HS-5 (cell line): ENCODE measurements around the gene ASH1L.
"Not testable (repeated sequence)": the region's sequence is repeated elsewhere in the genome, so short reads cannot be mapped to it uniquely, and the experiment has no call there.

Experiments
- DNase-seq: peaks from one replicate; pipeline ENCODE4 v3.0.0-alpha.2; 2012; ENCODE audit warnings: low read depth

The ASH1L gene

DNA sequence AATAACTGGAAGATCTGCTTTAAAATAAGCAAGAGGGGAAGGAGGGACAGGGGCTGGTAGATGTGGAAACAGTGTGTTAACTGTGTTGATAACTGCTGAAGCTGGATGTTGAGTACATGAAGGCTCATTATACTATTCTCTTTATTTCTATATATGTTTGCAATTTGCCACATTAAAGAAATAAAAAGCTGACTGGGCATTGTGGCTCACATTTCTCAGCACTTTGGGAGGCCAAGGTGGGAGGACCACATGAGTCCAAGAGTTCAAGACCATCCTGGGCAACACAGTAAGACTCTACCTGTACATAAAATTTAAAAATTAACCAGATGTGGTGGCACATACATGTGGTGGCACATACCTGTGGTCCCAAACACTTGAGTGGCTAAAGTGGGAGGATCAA lies 6.7 kb downstream of the ASH1L start:
- DNase-seq, result no peak

DNA sequence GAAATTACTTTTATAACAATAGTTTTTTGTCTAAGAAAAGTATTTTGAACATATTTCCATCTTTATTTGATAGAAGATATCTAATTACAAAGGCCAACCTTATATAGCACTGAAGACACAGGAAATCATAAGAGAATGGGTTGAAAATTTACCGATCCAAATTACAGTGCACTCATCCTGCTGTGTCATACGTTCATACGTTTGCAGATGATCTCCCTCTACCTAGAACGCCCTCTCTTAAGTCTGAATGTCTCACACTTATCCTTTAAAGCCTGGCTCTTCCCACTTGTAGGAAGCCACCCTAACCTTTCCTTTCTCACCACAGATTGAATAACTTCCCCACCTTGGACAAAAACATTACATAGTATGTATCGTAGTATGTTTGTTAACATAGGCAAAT lies 9.3 kb downstream of the ASH1L start:
- DNase-seq, result no peak

DNA sequence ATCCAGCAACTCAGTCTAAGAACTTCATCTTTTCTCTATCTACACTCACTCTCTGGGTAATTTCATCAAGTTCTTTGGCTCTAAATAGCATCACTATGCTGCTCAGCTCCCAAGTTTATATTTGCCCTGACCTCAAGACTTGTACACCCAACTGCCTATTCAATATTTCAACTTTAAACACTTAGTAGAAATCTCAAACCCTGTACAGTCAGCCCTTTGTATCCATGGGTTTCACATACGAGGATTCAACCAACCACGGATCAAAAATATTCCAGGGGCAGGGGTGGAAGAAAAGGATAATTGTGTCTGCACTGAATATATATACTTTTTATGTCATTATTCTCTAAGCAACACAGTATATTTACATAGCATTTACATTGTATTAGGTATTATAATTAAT lies 13.9 kb downstream of the ASH1L start:
- no peak for DNase-seq

DNA sequence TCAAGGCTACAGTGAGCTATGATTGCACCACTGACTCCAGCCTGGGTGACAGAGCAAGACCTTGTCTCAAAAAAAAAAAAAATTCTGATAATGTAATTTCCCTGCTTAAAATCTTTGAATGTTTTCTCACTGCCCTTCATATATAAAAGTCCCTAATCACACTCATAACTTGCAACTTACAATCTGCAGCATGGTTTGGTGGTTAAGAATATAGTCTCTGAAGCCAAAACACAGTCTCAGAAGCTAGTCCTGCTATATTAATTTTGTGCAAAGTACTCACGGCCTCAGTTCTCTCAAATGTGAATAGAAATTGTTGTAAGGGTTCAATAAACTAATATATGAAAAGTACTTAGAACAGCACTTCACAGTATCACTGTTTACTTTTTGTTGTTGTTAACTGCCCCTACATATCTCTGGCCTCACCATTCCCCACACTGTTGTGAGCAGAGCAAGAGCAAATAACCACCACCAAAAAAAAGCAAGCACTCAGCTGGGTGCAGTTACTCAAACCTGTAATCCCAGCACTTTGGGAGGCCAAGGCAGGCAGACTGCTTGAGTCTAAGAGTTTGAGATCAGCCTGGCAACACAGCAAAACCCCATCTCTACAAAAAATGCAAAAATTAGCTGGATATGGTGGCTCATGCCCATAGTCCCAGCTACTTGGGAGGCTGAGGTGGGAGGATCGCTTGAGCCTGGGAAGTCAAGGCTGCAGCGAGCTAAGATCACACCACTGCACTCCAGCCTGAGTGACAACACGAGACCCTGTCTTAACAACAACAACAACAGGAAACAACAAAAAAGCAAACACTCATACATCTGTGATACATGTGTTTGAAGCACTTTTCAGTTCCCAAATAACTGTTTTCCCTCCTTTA lies 22.4 kb downstream of the ASH1L start:
- DNase-seq, result no peak

DNA sequence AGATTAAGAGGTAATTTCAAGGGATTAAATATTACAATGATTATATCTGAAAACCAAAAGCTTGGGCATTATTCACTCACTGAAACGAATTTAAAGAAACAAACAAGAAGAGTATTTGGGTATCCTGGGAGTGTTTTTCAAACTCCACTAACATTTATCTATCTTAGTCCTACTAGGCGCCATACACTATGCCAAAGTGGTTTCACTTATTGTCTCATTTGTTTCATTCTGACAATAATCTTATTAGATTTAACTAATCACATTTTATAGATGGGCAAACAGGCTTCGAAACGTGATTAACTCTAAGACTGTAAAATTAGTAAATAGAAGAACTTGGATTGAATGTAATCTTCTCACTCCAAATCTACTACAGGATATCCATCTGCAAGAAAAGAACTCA lies 25.4 kb downstream of the ASH1L start:
- DNase-seq, result no peak

DNA sequence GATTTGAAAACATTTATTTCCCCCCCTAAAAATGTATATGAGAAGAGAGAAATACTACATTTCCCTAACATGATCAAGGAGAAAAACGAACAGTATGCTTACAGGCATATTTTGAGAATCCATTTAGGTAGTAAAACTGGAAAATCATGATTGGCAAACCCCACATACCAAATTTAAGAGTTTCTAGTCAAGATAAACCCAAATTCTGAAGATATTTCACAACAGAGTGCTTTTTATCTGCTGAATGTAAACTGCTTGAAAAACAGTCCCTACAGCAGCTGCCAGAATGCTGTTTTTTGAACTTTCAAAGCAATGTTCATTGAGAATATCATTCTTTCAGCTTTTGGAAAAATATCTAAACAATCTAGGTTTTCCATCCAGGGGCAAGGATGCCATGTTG lies 31.0 kb downstream of the ASH1L start:
- DNase-seq, result no peak

DNA sequence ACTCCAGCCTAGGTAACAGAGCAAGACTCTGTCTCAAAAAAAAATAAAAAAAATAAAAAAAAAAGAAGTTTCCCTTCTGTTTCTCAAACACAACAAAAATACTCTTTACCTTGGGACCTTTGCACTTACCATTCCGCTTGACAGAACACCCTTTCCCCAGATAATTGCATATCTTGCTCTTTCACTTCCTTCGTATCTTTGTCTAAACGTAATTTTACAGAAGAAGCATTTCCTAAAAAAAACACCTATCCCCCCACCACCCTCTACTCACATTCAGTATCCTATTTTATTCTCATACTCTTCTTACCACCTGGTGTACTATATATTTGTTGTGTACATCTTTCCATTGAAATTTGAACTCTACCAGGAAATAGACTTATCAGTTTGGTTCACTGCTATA lies 32.7 kb downstream of the ASH1L start:
- no peak for DNase-seq

DNA sequence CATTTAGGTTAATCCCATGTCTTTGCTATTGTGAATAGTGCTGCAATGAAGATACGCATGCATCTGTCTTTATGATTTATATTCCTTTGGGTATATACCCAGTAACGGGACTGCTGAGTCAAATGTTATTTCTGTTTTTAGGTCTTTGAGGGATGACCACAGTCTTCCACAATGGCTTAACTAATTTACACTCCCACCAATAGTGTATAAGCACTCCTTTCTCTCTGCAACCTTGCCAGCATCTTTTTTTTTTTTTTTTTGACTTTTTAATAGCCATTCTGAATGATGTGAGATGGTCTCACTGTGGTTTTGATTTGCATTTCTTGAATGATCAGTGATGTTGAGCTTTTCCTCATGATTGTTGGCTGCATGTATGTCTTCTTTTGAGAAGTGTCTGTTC lies 33.5 kb downstream of the ASH1L start:
- DNase-seq, result no peak

DNA sequence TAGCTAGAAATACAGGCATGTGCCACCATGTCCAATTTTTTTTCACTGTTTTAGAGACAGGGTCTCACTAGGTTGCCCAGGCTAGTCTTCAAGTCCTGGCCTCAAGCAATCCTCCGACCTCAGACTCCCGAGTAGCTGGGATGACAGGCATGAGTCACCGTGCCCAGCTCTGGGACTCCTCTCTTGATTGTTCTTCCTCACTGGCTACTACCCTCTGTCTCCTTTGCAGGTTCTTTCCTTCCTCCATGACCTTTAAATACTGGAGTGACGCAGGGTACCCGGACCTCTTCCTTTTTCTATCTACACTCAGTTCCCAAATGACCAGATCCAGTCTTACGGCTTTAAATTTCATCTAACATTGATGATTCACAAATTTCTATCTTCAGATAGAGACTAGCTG lies 34.9 kb downstream of the ASH1L start:
- no peak for DNase-seq

DNA sequence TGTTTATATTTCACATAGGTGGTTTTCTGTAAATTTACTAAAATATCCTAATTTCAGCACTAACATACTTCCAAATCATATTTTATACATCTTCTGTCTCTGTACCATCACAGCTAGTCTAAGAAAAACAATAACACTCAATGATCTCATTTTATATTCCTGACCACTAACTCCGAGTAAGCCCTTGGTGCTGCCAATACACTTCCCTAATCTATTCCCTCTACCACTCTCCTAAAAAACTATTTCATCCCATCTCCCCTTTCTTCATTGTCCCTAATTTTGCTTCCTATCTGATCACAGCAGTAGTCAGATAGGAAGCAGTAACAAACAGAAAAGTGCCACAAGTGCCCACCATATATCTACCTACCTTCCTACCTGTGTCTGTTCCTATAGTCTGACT lies 36.2 kb downstream of the ASH1L start:
- no peak for DNase-seq

DNA sequence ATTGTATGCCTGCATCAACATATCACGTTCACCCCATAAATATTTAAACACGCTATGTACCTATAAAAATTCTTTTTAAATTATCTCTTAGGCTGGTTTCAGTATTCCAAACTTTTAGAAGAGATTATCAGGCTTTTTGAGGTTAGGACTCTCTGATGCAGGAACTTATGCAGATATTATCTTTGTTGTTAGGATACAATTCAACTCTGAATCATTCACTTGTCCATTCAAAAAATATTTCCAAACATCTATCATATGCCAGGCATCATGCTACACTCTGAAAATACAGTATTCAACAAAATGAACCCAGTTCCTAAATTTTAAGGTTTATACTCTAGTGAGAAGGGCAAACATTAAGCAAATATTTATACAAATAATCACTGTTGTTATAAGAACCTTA lies 40.5 kb downstream of the ASH1L start:
- no peak for DNase-seq

DNA sequence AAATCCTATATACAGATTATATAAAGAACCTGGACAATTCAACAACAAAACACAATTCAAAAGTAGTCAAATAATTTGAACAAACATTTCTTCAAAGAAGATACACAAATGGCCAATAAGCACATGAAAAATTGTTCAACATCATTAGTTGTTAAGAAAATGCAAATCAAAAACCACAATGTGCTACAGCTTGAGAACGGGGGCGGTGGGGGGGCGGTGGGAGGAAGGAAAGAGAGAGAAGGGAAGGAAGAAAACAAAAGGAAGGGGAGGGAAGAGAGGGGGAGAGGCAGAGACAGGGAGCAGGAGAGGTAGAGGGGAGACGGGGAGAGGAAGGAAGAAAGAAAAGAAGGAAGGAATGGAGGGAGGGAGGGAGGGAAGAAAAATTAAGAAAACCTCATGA lies 44.1 kb downstream of the ASH1L start:
- no peak for DNase-seq

DNA sequence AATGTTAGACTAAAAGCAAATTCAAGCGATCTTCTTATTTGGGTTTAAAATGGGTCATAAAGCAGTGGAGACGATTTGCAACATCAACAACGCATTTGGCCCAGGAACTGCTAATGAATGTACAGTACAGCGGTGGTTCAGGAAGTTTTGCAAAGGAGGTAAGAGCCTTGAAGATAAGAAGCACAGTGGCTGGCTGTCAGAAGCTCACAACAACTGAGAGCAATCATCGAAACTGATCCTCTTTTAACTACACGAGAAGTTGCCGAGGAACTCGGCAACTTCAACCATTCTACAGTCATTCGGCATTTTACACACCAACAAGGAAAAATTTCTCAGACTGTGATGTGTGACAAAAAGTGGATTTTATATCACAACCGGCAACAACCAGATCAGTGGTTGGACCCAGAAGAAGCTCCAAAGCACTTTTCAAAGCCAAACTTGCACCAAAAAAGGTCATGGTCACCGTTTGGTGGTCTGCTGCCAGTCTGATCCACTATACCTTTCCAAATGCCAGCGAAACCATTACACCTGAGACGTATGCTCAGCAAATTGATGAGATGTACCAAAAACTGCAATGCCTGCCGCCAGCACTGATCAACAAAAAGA lies 47.9 kb downstream of the ASH1L start:
- no peak for DNase-seq

DNA sequence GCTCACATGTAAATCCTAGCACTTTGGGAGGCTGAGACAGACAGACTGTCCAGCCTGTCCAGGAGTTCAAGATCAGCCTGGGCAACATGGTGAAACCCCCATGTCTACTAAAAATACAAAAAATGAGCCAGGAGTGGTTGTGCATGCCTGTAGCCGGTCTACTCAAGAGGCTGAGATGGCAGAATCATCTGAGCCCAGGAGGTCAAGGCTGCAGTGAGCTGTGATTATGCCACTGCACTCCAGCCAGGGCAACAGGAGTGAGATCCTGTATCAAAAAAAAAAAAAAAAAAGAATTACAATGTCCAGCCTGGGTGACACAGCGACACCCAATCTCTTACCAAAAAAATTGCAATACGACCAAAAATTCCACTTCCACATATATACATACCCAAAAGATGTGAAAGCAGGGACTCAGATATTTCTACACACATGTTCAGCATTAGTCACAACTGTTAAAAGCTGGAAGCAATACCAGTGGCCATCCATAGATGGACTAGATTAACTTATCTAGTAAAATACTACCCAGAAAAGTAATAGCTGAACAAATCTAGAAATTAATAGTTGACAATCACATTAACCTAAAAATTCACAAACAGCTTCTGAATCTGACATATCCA lies 49.2 kb downstream of the ASH1L start:
- peak; percentile 79 for DNase-seq

DNA sequence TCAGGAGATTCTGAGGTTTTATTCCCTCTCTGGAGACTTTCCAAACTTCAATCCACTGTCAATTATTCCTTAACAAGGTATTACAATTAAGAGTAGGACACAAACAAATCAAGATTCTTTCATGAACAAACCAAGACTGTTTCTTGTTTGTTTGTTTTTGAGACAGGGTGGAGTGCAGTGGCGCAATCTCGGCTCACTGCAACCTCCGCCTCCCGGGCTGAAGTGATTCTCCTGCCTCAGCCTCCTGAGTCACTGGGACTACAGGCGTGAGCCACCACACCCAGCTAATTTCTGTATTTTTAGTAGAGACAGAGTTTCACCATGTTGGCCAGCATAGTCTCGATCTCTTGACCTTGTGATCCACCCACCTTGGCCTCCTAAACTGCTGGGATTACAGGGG lies 51.2 kb downstream of the ASH1L start:
- DNase-seq, result not testable (repeated sequence)

DNA sequence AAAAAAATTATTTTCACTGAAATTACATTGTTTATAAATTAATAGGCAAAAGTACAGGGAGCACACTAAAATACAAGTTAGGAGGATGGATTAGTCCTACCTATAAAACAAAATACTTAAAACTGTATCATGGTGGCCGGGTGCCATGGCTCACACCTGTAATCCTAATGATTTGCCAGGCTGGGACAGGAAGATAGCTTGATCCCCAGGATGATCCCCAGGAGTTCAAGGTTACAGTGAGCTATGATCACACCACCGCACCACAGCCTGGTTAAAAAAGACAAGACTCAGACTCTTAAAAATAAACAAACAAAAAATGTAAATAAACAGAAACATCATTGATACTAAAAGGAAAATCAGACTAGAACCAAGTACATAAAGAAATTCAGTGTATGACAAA lies 53.5 kb downstream of the ASH1L start:
- DNase-seq, result no peak

DNA sequence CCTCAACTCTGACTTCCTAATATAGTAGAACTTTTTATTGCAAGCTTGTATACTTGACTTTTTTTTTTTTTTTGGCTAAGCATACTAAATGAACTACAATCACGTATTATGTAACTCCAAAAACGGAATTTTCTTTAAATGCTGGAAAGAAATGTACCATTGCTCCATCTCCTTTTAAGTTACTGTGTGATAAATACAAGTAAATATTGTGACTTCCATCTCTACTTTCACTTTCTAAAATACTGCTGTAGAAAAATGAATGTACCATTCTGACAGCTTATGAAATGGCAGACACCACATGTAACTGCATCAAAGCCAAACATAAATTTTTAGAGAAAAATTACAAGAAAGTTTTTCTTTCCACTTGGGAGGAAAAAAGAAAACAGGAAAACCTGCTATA lies 54.7 kb downstream of the ASH1L start:
- DNase-seq, result no peak

DNA sequence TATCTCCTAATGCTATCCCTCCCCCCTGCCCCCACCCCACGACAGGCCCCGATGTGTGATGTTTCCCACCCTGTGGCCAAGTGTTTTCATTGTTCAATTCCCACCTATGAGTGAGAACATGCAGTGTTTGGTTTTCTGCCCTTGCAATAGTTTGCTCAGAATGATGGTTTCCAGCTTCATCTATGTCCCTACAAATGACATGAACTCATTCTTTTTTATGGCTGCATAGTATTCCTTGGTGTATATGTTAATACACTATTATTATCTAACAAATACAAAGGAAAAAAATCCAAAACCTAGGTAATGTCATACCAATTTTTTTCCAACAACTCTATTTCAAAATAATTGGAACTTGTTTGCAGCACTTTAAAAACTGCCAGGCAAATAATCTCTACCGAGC lies 56.6 kb downstream of the ASH1L start:
- not testable (repeated sequence) for DNase-seq

DNA sequence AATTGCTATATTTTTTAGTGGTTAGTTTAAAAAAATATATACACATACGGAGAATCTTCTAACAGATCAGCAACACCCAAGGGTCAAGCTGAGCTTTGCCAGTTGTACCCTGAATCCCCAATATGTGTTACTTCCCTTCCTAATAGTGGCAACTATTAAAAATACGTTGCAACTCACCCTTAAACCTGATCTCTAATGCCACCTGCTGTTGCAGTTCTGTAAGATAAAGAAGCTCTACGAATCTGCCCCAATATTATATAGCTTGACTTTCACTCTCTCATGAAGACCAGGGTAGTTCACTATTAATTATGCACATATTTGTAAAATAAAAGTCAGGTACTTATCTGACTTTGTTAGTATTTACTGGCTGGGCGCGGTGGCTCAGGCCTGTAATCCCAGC lies 58.4 kb downstream of the ASH1L start:
- no peak for DNase-seq

DNA sequence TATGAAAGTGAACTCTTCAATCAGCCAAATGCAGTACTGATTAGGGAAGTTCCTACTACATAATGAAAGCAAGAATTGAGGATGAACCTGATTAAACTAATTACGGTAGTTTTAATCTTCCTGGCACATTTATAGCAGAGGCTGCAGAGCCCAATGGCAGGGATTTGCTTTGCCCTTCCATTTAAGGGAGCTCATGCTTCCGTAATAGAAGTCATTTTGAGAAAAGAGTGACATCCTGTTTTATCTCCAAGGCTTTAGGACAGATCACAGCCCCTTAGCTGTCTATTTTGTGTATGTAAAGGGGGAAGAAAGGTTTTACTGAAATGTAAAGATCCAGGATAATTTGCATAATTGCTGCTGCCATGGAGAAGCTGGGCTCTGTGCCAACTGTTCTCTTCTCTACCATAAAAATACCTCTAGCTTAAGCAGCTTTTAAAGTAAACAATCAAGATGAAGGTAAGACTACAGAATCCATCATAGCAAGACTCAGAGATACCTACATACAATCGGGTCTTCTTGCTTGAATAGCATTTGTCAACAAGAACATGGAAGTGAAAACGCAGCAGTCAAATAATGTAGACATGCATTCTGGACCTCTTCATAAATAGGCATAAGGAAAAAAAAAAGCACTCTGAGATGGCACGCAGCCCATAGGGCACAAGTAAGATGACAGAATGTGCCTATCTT lies 62.5 kb downstream of the ASH1L start:
- no peak for DNase-seq

DNA sequence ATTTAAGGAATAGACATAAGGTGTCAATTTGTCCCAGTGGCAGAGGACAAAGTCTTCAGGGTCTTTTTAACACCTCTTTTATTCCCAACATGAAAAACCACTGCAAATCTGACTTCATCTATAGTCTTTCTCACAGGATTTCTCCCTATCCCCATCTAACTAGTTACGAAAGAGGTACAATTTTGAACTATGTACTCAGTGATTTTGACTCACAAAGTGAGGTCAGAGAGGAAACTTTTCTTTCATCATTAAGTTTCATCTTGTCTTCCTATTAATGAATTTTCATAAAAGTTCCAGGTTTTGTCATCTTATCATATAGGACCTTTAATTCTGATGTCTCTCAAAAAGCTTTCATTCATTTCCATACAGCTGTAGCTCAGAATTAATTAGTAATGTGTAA lies 63.3 kb downstream of the ASH1L start:
- no peak for DNase-seq

DNA sequence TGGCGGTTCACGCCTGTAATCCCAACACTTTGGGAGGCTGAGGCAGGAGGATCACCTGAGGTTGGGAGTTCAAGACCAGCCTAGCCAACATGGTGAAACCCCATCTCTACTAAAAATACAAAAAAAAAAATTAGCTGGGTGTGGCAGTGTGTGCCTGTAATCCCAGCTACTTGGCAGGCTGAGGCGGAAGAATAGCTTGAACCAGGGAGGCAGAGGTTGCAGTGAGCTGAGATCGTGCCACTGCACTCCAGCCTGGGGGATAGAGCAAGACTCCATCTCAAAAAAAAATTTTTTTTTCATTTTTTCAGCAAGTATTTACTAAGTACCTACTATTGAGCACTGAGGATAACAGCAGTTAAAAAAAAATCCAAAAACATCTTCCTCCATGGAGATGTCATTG lies 69.0 kb downstream of the ASH1L start:
- not testable (repeated sequence) for DNase-seq

DNA sequence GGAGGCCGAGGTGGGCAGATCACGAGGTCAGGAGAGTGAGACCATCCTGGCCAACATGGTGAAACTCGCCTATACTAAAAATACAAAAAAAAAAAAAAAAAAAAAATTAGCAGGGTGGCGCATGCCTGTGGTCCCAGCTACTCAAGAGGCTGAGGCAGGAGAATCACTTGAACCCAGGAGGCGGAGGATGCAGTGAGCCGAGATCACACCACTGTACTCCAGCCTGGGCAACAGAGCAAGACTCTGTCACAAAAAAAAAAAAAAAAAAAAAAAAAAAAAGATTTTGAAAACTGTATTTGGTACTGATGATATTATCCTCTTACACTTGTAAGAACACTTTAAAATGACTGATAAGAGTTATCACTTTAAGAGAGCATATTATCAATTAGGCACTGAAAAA lies 74.2 kb downstream of the ASH1L start:
- not testable (repeated sequence) for DNase-seq
